ENCODE measurements around the gene GDF9.

GDF9 gene

GRCh38 chr5:132816554-132816953 lies 49.7 kb downstream of the GDF9 start:
- peaks cover 62% of the 10 kb centered on the region for H3K27me3 ChIP-seq (ENCODE audit: control insufficient read depth, insufficient read depth, low read length)
- no peaks in the 10 kb centered on the region for H3K36me3 ChIP-seq (ENCODE audit: control insufficient read depth, insufficient read depth, low read length)
- H3K9me3 ChIP-seq (ENCODE audit: control insufficient read depth, insufficient read depth, low read length) = no peaks in the 10 kb centered on the region
- H3K9ac ChIP-seq (ENCODE audit: low read depth, low read length) = no peak overlapping the region
- no peak overlapping the region for H3K27ac ChIP-seq (ENCODE audit: low read depth, low read length)
- H3K4me1 ChIP-seq (ENCODE audit: control insufficient read depth, insufficient read depth, low read length) = 0 out of 2 replicates have a peak, but pooled peaks cover 3% of the 10 kb centered on the region
- H3K4me3 ChIP-seq (ENCODE audit: low read depth, low read length) = no peak overlapping the region

DNA sequence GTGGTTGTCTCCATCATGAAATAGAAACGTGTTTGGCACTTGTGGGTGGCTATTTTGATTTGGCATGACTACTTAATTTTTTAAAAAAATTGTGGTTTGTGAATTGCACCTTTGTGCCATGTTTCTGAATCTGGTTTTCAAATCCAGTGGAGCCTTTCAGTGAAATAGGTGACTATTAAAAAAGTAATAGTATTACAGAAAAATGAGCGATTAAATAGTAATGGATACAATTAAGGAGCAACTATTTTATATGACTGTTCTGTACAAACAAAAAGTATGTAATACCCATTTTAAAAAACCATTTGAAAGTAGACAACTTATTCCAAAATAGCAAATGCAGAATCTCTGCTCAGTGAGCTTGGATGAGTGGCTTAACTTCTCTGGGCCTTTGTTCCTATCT lies 50.2 kb downstream of the GDF9 start:
- peaks cover 66% of the 10 kb centered on the region for H3K27me3 ChIP-seq (ENCODE audit: control insufficient read depth, insufficient read depth, low read length)
- H3K4me3 ChIP-seq (ENCODE audit: low read depth, low read length) = no peak overlapping the region
- no peak overlapping the region for H3K9ac ChIP-seq (ENCODE audit: low read depth, low read length)
- H3K4me1 ChIP-seq (ENCODE audit: control insufficient read depth, insufficient read depth, low read length) = 0 out of 2 replicates have a peak, but pooled peaks cover 3% of the 10 kb centered on the region
- no peak overlapping the region for H3K27ac ChIP-seq (ENCODE audit: low read depth, low read length)
- H3K36me3 ChIP-seq (ENCODE audit: control insufficient read depth, insufficient read depth, low read length) = no peaks in the 10 kb centered on the region
- no peaks in the 10 kb centered on the region for H3K9me3 ChIP-seq (ENCODE audit: control insufficient read depth, insufficient read depth, low read length)

DNA sequence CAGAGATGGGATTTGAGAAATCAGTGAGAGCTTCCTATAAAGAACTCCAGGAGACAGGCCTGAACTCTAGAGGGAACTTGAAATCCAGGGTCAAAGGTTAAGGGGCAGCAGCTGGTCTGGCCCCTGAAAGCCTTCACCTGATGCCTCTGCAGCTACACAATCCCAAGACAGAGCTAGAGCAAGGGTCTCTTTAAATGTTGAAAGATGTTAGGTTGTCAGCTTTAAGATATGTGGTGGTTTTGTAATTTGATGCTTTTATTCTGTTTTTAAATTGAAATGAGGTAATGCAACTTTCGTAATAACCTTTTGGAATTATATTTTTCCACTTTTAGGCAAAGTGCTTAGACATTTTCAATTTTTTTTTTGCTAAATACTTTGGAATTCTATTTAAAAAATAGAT lies 50.8 kb downstream of the GDF9 start:
- peaks cover 67% of the 10 kb centered on the region for H3K27me3 ChIP-seq (ENCODE audit: control insufficient read depth, insufficient read depth, low read length)
- no peaks in the 10 kb centered on the region for H3K9me3 ChIP-seq (ENCODE audit: control insufficient read depth, insufficient read depth, low read length)
- no peak overlapping the region for H3K27ac ChIP-seq (ENCODE audit: low read depth, low read length)
- H3K4me1 ChIP-seq (ENCODE audit: control insufficient read depth, insufficient read depth, low read length) = 0 out of 2 replicates have a peak, but pooled peaks cover 3% of the 10 kb centered on the region
- H3K9ac ChIP-seq (ENCODE audit: low read depth, low read length) = no peak overlapping the region
- H3K4me3 ChIP-seq (ENCODE audit: low read depth, low read length) = no peak overlapping the region
- no peaks in the 10 kb centered on the region for H3K36me3 ChIP-seq (ENCODE audit: control insufficient read depth, insufficient read depth, low read length)

GRCh38 chr5:132814503-132815294 lies 51.6 kb downstream of the GDF9 start:
- Histone ChIP-seq H3K9ac (ENCODE audit: low read depth, low read length) (no peak overlapping the region), H3K27me3 (ENCODE audit: control insufficient read depth, insufficient read depth, low read length) (peaks cover 68% of the 10 kb centered on the region), H3K9me3 (ENCODE audit: control insufficient read depth, insufficient read depth, low read length) (no peaks in the 10 kb centered on the region), H3K27ac (ENCODE audit: low read depth, low read length) (no peak overlapping the region), H3K4me1 (ENCODE audit: control insufficient read depth, insufficient read depth, low read length) (0 out of 2 replicates have a peak, but pooled peaks cover 3% of the 10 kb centered on the region), H3K36me3 (ENCODE audit: control insufficient read depth, insufficient read depth, low read length) (no peaks in the 10 kb centered on the region), H3K4me3 (ENCODE audit: low read depth, low read length) (peak overlapping the region; percentile 52)

GRCh38 chr5:132813599-132814502 lies 52.4 kb downstream of the GDF9 start:
- no peaks in the 10 kb centered on the region for H3K9me3 ChIP-seq (ENCODE audit: control insufficient read depth, insufficient read depth, low read length)
- H3K4me1 ChIP-seq (ENCODE audit: control insufficient read depth, insufficient read depth, low read length) = 0 out of 2 replicates have a peak, but pooled peaks cover 3% of the 10 kb centered on the region
- no peaks in the 10 kb centered on the region for H3K36me3 ChIP-seq (ENCODE audit: control insufficient read depth, insufficient read depth, low read length)
- peak overlapping the region; percentile 52; the same call in 1 of the 2 replicates for H3K4me3 ChIP-seq (ENCODE audit: low read depth, low read length)
- H3K9ac ChIP-seq (ENCODE audit: low read depth, low read length) = no peak overlapping the region
- peaks cover 72% of the 10 kb centered on the region for H3K27me3 ChIP-seq (ENCODE audit: control insufficient read depth, insufficient read depth, low read length)
- H3K27ac ChIP-seq (ENCODE audit: low read depth, low read length) = no peak overlapping the region

GRCh38 chr5:132812781-132813598 lies 53.3 kb downstream of the GDF9 start, which contains the start of gene SOWAHA:
Gene SOWAHA (plus strand): TSS chr5:132813302. CDS start chr5:132813622, 320 bp downstream.
- Histone ChIP-seq H3K4me3 (ENCODE audit: low read depth, low read length) (peak within 1 kb of the TSS; percentile 52), H3K27me3 (ENCODE audit: control insufficient read depth, insufficient read depth, low read length) (peaks cover 77% of the 10 kb centered on the region), H3K9me3 (ENCODE audit: control insufficient read depth, insufficient read depth, low read length) (no peaks in the 10 kb centered on the region), H3K4me1 (ENCODE audit: control insufficient read depth, insufficient read depth, low read length) (0 out of 2 replicates have a peak, but pooled peaks cover 3% of the 10 kb centered on the region), H3K27ac (ENCODE audit: low read depth, low read length) (no peak within 1 kb of the TSS), H3K9ac (ENCODE audit: low read depth, low read length) (no peak within 1 kb of the TSS), H3K36me3 (ENCODE audit: control insufficient read depth, insufficient read depth, low read length) (no peaks in the 10 kb centered on the region)

- Histone ChIP-seq H3K9ac (ENCODE audit: low read depth, low read length) (no peak overlapping the region), H3K4me1 (ENCODE audit: control insufficient read depth, insufficient read depth, low read length) (peaks cover 6% of the 10 kb centered on the region), H3K36me3 (ENCODE audit: control insufficient read depth, insufficient read depth, low read length) (no peaks in the 10 kb centered on the region), H3K4me3 (ENCODE audit: low read depth, low read length) (no peak overlapping the region), H3K27ac (ENCODE audit: low read depth, low read length) (no peak overlapping the region), H3K9me3 (ENCODE audit: control insufficient read depth, insufficient read depth, low read length) (no peaks in the 10 kb centered on the region), H3K27me3 (ENCODE audit: control insufficient read depth, insufficient read depth, low read length) (peaks cover 69% of the 10 kb centered on the region)
Measured at GRCh38 chr5:132812123-132812765, 54.0 kb downstream of the GDF9 start.
